ENCODE data around the gene DPH2. TPM values are rescaled to one million over a fixed set of nuclear protein-coding genes. Genes with fewer than 3 reads are reported as not detected.

Gene DPH2
- total and polyA plus RNA-seq, 2 of the 8 experiments (the other 6 are each of a cell fraction or from before 2014, with no cell fraction given), result 64.9 to 92.1 TPM

DNA sequence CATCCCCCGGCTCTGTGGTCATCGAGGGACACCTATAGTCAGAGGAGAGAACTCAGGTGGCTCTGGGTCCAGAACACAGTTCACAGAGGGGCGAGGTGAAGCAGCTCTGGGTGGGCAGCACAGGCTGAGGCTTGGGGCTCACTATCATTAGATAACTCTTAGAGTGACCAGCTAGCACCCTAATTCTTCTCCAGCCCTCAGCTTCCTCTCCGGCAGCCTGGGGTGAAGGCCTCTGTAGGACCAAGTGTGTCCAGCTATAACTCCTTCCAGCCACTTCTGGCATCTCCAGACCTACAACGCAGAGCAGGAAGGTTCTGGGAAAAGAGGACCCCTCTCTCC is 34.9 kb upstream of the DPH2 start:
- Histone ChIP-seq H2BK12ac (ENCODE audit: low read depth, low read length) (no peak overlapping the region; the same call in 1 of the 2 replicates), H2BK20ac (ENCODE audit: low read length) (0 out of 2 replicates have a peak overlapping the region, but pooled peaks have one; percentile 68), H3K4me3 (ENCODE audit: extremely low read depth in 1 of 4, insufficient read depth in 2 of 4, low read depth in 3 of 4, low read length in 4 of 4) (peak overlapping the region in 1 of 4 experiments; percentile 69; a peak in 1 of 8 replicates), H2BK5ac (ENCODE audit: low read depth, low read length) (0 out of 2 replicates have a peak overlapping the region, but pooled peaks have one; percentile 19), H3K18ac (ENCODE audit: extremely low read depth, low read length) (peak overlapping the region; percentile 72; the same call in 1 of the 2 replicates), H3K9ac (replicated peaks in 1 of 4; ENCODE audit: extremely low read depth in 1 of 4, low read depth in 3 of 4, low read length in 3 of 4) (no peak overlapping the region), H3K36me3 (ENCODE audit: control insufficient read depth in 2 of 4, insufficient read depth in 4 of 4, low read length in 3 of 4) (no peaks in the 10 kb centered on the region; a peak in 1 of 8 replicates), H3K79me1 (ENCODE audit: low read depth, low read length) (no peaks in the 10 kb centered on the region), H3K4me1 (replicated peaks in 1 of 4; ENCODE audit: control insufficient read depth in 3 of 4, insufficient read depth in 4 of 4, low read length in 3 of 4) (peaks cover 14 to 41% (median 35%) of the 10 kb centered on the region in 4 experiments), H3K14ac (ENCODE audit: insufficient read length) (no peak overlapping the region), H2AK5ac (ENCODE audit: low read depth, low read length) (no peak overlapping the region), H3K9me3 (ENCODE audit: insufficient read depth in 2 of 2, low read depth in 1 of 2, low read length in 1 of 2) (no peaks in the 10 kb centered on the region), H2BK120ac (replicated peaks; ENCODE audit: low read depth, low read length) (no peak overlapping the region), H2BK15ac (ENCODE audit: low read length) (peak overlapping the region; percentile 3; the same call in 1 of the 2 replicates), H4K91ac (replicated peaks; ENCODE audit: insufficient read length, low read length) (no peak overlapping the region), H3K23me2 (ENCODE audit: low read depth, low read length) (peaks cover 11% of the 10 kb centered on the region; the same call in 1 of the 2 replicates), H4K8ac (ENCODE audit: extremely low read depth, insufficient read depth, low read length) (no peak overlapping the region), H4K20me1 (replicated peaks in 1 of 2; ENCODE audit: control insufficient read depth in 1 of 2, insufficient read depth in 2 of 2, low read length in 2 of 2) (peaks cover 7 to 8% of the 10 kb centered on the region in 2 experiments), H3K56ac (replicated peaks; ENCODE audit: insufficient read length, low read depth, low read length) (no peak overlapping the region), H2AFZ (ENCODE audit: low read length) (no peak overlapping the region), H4K5ac (ENCODE audit: insufficient read length, low read depth, low read length) (no peak overlapping the region), H3K4me2 (ENCODE audit: insufficient read depth in 1 of 2, low read depth in 2 of 2, low read length in 2 of 2) (peak overlapping the region; percentile 89 to 93), H3K79me2 (ENCODE audit: control insufficient read depth in 1 of 2, insufficient read depth in 2 of 2, low read length in 2 of 2) (no peaks in the 10 kb centered on the region), H3K27ac (ENCODE audit: low read depth, low read length) (no peak overlapping the region), H3K27me3 (replicated peaks in 1 of 4; ENCODE audit: control insufficient read depth in 3 of 4, extremely low read depth in 1 of 4, insufficient read depth in 3 of 4, low read length in 3 of 4) (peaks cover 0 to 8% (median 4%) of the 10 kb centered on the region in 4 experiments; a peak in 5 of 7 replicates), H3K23ac (ENCODE audit: insufficient read length) (no peak overlapping the region), H3K4ac (replicated peaks; ENCODE audit: insufficient read length, low read depth, low read length) (no peak overlapping the region)
- TF ChIP-seq GABPA (IDR thresholded peaks at IDR 0.05; ENCODE audit: borderline replicate concordance, insufficient read depth, low read length) (0 out of 2 replicates have a peak, but pooled peaks have one; percentile 19), CHD1 (IDR thresholded peaks at IDR 0.05; ENCODE audit: low read depth, low read length) (no peak)
- no peak for FAIRE-seq
- ChIA-PET POLR2A (ENCODE audit: partially characterized antibody) (interaction anchor here (0.6 to 8.0 kb wide), 19 partner anchors 9 to 283 kb away, joined by 3 to 89 read pairs (median 5); partner anchors contain the start of genes ATP6V0B, IPO13, SLC6A9 and ST3GAL3), CTCF (ENCODE audit: partially characterized antibody) (interaction anchor here (0.6 to 18.6 kb wide), 93 partner anchors 12 to 954 kb away, joined by 3 to 618 read pairs (median 6); partner anchors contain the start of genes ATP6V0B, CCDC24, DPH2 and IPO13)
- WGBS, 2 experiments (ENCODE audit: extremely low coverage in 1 of 2, insufficient coverage in 1 of 2, insufficient read length in 1 of 2, insufficient replicate concordance in 2 of 2, low coverage in 1 of 2, low lambda C conversion rate in 2 of 2, missing lambda C conversion rate in 1 of 2), result 61% methylated on average over 5 of the region's 5 CpGs; no CpG with 5 or more reads in 1 of the 2 experiments
- DNase-seq (ENCODE audit: low read depth in 1 of 2, low spot score in 2 of 2), result no peak

All from H1 (cell line).